Loucy (cell line): Measurements from ENCODE around the gene CTAG1B.
"Not testable (repeated sequence)": the region's sequence is repeated elsewhere in the genome, so short reads cannot be mapped to it uniquely, and the experiment has no call there.

Experiments
- H2AFZ ChIP-seq: fragments of 200-600 bp; sonication (generic); 2 replicates; pipeline ENCODE4 v1.6.0; 2016; ENCODE audit warnings: antibody characterized with exemption, mild to moderate bottlenecking, low read length, moderate library complexity
- H3F3A ChIP-seq: fragments of 200-600 bp; 2 replicates; pipeline ENCODE4 v1.6.0; 2016; ENCODE audit warnings: antibody characterized with exemption, low read depth, mild to moderate bottlenecking
- H3K27me3 ChIP-seq: fragments of 200-600 bp; sonication (generic); 2 replicates; pipeline ENCODE4 v1.6.1; 2014; ENCODE audit warnings: low read length, mild to moderate bottlenecking; ENCODE audit not compliant: insufficient read depth, poor library complexity, severe bottlenecking
- H3K36me3 ChIP-seq: fragments of 200-600 bp; sonication (generic); 2 replicates; pipeline ENCODE4 v1.6.1; 2016; ENCODE audit warnings: low read length; ENCODE audit not compliant: insufficient read depth
- H3K4me1 ChIP-seq: fragments of 200-600 bp; sonication (generic); 2 replicates; pipeline ENCODE4 v1.5.1; 2014; ENCODE audit warnings: low read length, mild to moderate bottlenecking; ENCODE audit not compliant: insufficient read depth, poor library complexity, severe bottlenecking
- H3K4me2 ChIP-seq: fragments of 200-600 bp; sonication (generic); 2 replicates; pipeline ENCODE4 v1.6.0; 2014; ENCODE audit warnings: antibody characterized with exemption, low read length, low read depth, mild to moderate bottlenecking; ENCODE audit not compliant: poor library complexity, severe bottlenecking
- H3K4me3 ChIP-seq: fragments of 200-600 bp; sonication (generic); 2 replicates; pipeline ENCODE4 v1.5.1; 2014; ENCODE audit warnings: low read length, mild to moderate bottlenecking, mixed read lengths; ENCODE audit not compliant: poor library complexity, severe bottlenecking
- H3K79me2 ChIP-seq: fragments of 200-600 bp; sonication (generic); 2 replicates; pipeline ENCODE4 v1.6.1; 2014; ENCODE audit warnings: low read length; ENCODE audit not compliant: insufficient read depth
- H3K9ac ChIP-seq: fragments of 200-600 bp; sonication (generic); 2 replicates; pipeline ENCODE4 v1.6.0; 2014; ENCODE audit warnings: mild to moderate bottlenecking, low read depth, low read length, moderate library complexity; ENCODE audit not compliant: poor library complexity, severe bottlenecking
- H3K9me2 ChIP-seq: fragments of 200-600 bp; sonication (generic); replicated peaks from 2 replicates; pipeline ENCODE4 v1.6.1; 2016; ENCODE audit warnings: low read depth, low read length, mixed read lengths
- H3K9me3 ChIP-seq: fragments of 200-600 bp; sonication (generic); 2 replicates; pipeline ENCODE4 v1.6.1; 2014; ENCODE audit warnings: mild to moderate bottlenecking, antibody characterized with exemption, low read length, low read depth; ENCODE audit not compliant: insufficient read depth
- H4K20me1 ChIP-seq: fragments of 200-600 bp; sonication (generic); 2 replicates; pipeline ENCODE4 v1.6.0; 2014; ENCODE audit warnings: antibody characterized with exemption, low read length, mild to moderate bottlenecking; ENCODE audit not compliant: insufficient read depth, poor library complexity, severe bottlenecking

CTAG1B gene

DNA sequence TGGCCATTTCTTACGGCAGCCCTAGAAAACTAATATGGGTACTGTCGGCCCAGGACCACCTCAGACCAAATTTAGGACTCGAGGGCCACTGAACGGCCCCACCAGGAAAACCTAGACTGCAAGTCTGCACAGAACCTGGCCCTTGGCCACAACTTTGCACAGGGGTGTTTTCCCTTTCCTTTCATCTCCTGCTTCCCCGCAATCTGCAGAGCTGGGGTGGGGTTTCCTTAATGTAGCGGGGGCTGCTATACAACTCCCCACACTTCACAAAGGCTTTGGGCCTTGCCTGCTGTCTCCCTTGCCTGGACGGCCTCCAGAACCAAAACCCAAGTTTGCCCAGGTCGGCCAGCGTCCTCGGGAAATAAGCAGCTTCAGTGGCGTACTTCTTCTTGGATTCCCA is 11.9 kb upstream of the CTAG1B start:
- H2AFZ ChIP-seq, H4K20me1 ChIP-seq, H3K4me3 ChIP-seq, H3K27me3 ChIP-seq, H3K4me1 ChIP-seq, H3K79me2 ChIP-seq, H3K9me3 ChIP-seq, H3K4me2 ChIP-seq, H3K9ac ChIP-seq, H3F3A ChIP-seq, H3K36me3 ChIP-seq, H3K9me2 ChIP-seq: not testable (repeated sequence)

DNA sequence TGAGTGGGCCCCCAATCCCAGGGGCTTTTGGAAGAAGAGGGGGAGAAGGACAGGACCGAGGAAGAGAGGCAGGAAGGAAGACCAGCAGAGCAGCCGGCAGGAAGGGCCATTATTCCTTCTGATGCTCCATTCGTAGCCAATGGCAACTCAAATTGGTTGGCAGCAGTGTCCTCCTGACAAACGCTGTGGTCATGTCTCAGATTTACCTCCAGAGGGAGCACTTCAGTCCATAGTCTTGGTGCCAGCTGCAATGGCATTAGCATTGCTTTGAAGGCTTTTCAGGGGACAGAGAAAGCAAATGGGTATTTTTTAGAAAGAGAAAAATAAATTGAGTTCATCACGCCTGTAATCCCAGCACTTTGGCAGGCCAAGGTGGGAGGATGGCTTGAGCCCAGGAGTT is 9.9 kb upstream of the CTAG1B start:
- H3K4me3 ChIP-seq, H3K9me2 ChIP-seq, H4K20me1 ChIP-seq, H3K36me3 ChIP-seq, H3K4me2 ChIP-seq, H3F3A ChIP-seq, H3K4me1 ChIP-seq, H3K79me2 ChIP-seq, H3K9ac ChIP-seq, H3K9me3 ChIP-seq, H3K27me3 ChIP-seq, H2AFZ ChIP-seq: not testable (repeated sequence)

DNA sequence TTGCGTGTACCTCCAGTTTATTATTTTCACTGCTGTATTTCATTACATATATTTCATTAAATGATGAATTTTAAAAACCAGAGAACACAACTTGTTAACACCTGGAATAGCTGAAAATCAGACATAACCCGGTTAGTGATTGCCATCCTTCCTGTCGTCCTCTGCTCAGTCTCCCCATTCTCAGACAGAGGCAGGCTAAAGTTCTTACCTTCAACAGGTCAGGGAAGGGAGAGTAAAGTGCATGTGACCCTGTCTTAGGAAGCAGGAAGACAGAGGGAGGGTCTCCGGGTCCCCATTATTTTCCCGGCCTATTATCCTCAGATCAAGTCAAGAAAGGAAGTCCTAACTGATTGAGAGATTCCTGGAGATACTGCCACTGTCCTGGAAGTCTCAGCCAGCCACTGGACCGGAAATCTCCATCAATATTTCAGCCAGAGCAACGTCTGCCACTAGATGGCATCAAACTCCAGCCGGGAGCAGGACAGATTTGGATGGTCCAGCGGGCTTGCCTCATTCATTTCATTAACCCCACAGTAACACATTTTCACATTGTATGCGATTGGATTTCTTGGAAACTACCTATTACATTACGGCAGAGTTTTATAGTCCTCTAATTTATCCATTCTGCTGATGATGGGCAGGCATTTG is 1.8 kb upstream of the CTAG1B start:
- not testable (repeated sequence) for H3K9me2 ChIP-seq, H3K4me1 ChIP-seq, H3F3A ChIP-seq, H3K9me3 ChIP-seq, H3K36me3 ChIP-seq, H3K4me2 ChIP-seq, H3K27me3 ChIP-seq, H3K4me3 ChIP-seq, H3K9ac ChIP-seq, H2AFZ ChIP-seq, H4K20me1 ChIP-seq, H3K79me2 ChIP-seq

- not testable (repeated sequence) for H3K9me3 ChIP-seq, H3K27me3 ChIP-seq, H2AFZ ChIP-seq, H3K4me2 ChIP-seq, H3K9ac ChIP-seq, H3F3A ChIP-seq, H3K9me2 ChIP-seq, H3K79me2 ChIP-seq, H3K36me3 ChIP-seq, H3K4me3 ChIP-seq, H4K20me1 ChIP-seq, H3K4me1 ChIP-seq
Measured at GRCh38 chrX:154613586-154613985, 5.5 kb downstream of the CTAG1B start.

DNA sequence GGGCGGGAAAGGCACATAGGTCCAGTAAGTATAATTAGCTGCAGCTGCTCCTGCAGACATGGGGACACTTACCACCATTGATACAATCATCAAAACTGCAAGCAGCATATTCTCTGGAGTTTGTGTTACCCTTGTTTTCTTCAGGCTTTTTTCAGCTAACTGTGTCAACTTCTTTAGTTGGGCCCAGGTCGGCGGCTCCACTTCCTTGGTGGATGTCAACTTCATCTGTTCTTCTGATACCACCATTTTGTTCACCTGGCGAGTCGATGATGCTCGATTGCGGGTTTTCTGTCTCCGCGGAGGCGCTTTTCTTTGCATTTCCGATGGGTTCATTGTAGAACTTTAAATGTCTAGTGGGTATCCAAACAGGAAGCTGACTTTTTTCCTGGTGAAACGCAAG is 7.9 kb downstream of the CTAG1B start:
- not testable (repeated sequence) for H3K36me3 ChIP-seq, H3K79me2 ChIP-seq, H3K27me3 ChIP-seq, H2AFZ ChIP-seq, H3K9ac ChIP-seq, H3K9me3 ChIP-seq, H3K9me2 ChIP-seq, H3K4me2 ChIP-seq, H3K4me1 ChIP-seq, H4K20me1 ChIP-seq, H3F3A ChIP-seq, H3K4me3 ChIP-seq

DNA sequence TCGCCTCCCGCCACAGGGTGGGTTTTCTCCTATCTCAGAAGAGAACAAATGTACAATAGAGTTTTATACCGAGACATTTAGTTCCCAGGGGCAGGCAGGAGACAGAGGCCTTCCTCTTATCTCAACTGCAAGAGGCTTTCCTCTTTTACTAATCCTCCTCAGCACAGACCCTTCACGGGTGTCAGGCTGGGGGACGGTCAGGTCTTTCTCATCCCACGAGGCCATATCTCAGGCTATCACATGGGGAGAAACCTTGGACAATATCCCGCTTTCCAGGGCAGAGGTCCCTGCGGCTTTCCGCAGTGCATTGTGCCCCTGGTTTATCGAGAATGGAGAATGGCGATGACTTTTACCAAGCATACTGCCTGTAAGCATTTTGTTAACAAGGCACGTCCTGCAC is 10.3 kb downstream of the CTAG1B start:
- not testable (repeated sequence) for H4K20me1 ChIP-seq, H2AFZ ChIP-seq, H3K27me3 ChIP-seq, H3K79me2 ChIP-seq, H3K9me3 ChIP-seq, H3K4me1 ChIP-seq, H3K9ac ChIP-seq, H3F3A ChIP-seq, H3K36me3 ChIP-seq, H3K9me2 ChIP-seq, H3K4me2 ChIP-seq, H3K4me3 ChIP-seq

DNA sequence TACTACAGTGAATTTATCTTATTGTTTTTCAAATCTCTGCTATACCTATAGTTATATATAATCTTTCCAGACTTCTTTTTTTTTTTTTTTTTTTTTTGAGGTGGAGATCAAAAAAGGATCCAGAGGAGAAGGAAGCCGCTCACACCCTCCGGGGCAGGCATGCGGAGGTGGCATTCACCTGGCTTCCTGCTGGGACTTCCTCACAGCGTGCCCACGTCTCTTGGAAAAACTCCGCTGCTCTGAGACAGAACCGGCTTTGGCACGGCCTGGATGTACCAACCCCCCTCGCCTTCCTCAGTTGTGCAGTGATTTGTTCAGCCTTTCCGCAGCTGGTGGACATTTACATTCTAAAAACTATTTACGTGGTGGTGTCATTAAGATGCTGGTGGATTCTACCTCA is 11.1 kb downstream of the CTAG1B start:
- H3K4me3 ChIP-seq, H3K27me3 ChIP-seq: not testable (repeated sequence)

More for the DNA sequence above, 11.1 kb downstream of the CTAG1B start:
- not testable (repeated sequence) for H2AFZ ChIP-seq, H3K9ac ChIP-seq, H3K79me2 ChIP-seq, H3K9me3 ChIP-seq, H3K4me1 ChIP-seq, H3K9me2 ChIP-seq, H4K20me1 ChIP-seq, H3K36me3 ChIP-seq, H3F3A ChIP-seq, H3K4me2 ChIP-seq
